HG03378 (cell line): ENCODE results near the gene INTS6L.

Experiments
- ATAC-seq: cut with Tn5 transposase; IDR thresholded peaks from one replicate; pipeline ENCODE4 v1.9.1; 2021; ENCODE audit warnings: mild to moderate bottlenecking, moderate library complexity; ENCODE audit not compliant: unreplicated experiment

INTS6L gene

GRCh38 chrX:135520553-135521404 lies at the start of gene INTS6L:
TSS of gene INTS6L (plus strand) at chrX:135520660. CDS start at chrX:135520993, 333 bp downstream.
- peak; percentile 95 for ATAC-seq

GRCh38 chrX:135476378-135476777 lies 44.1 kb upstream of the INTS6L start:
- ATAC-seq: no peak

- ATAC-seq: no peak
These were observed 42.9 kb upstream of the INTS6L start for GRCh38 chrX:135477576-135477975.

GRCh38 chrX:135480076-135480475 lies 40.4 kb upstream of the INTS6L start:
- ATAC-seq: no peak

- ATAC-seq: no peak
These were observed 38.7 kb upstream of the INTS6L start for GRCh38 chrX:135481696-135482179.

- ATAC-seq: no peak
These were observed 35.7 kb upstream of the INTS6L start for GRCh38 chrX:135484641-135485289.

- peak; percentile 82 for ATAC-seq
These were observed 30.9 kb upstream of the INTS6L start for GRCh38 chrX:135489542-135489941.

GRCh38 chrX:135490979-135491514 lies 29.4 kb upstream of the INTS6L start:
- ATAC-seq: no peak

- no peak for ATAC-seq
These were observed 26.0 kb upstream of the INTS6L start for GRCh38 chrX:135494453-135494852.

- ATAC-seq: no peak
These were observed 22.7 kb upstream of the INTS6L start for GRCh38 chrX:135497736-135498135.

- ATAC-seq: no peak
These were observed 22.2 kb upstream of the INTS6L start for GRCh38 chrX:135498236-135498635.

GRCh38 chrX:135505351-135505750 lies 15.1 kb upstream of the INTS6L start:
- ATAC-seq: no peak

GRCh38 chrX:135509885-135510284 lies 10.6 kb upstream of the INTS6L start:
- ATAC-seq: no peak

- no peak for ATAC-seq
These were observed 7.8 kb upstream of the INTS6L start for GRCh38 chrX:135512508-135513129.

- no peak for ATAC-seq
These were observed 7.3 kb upstream of the INTS6L start for GRCh38 chrX:135513130-135513515.

- ATAC-seq: no peak
These were observed 4.1 kb upstream of the INTS6L start for GRCh38 chrX:135516376-135516775.

GRCh38 chrX:135518161-135518560 lies 2.3 kb upstream of the INTS6L start:
- no peak for ATAC-seq

- peak; percentile 5 for ATAC-seq
These were observed 373 bp upstream of the INTS6L start for GRCh38 chrX:135520022-135520552.

GRCh38 chrX:135521405-135522131 lies 1.1 kb downstream of the INTS6L start:
- no peak for ATAC-seq

GRCh38 chrX:135522132-135522530 lies 1.7 kb downstream of the INTS6L start:
- no peak for ATAC-seq
